ENCODE data around the gene CNN1. TPM values are rescaled to one million over a fixed set of nuclear protein-coding genes. Genes with fewer than 3 reads are reported as not detected.
"Not testable (repeated sequence)": the region's sequence is repeated elsewhere in the genome, so short reads cannot be mapped to it uniquely, and the experiment has no call there.

Gene CNN1
- total RNA-seq, 1 donor from 2014 or later: 276 TPM

DNA sequence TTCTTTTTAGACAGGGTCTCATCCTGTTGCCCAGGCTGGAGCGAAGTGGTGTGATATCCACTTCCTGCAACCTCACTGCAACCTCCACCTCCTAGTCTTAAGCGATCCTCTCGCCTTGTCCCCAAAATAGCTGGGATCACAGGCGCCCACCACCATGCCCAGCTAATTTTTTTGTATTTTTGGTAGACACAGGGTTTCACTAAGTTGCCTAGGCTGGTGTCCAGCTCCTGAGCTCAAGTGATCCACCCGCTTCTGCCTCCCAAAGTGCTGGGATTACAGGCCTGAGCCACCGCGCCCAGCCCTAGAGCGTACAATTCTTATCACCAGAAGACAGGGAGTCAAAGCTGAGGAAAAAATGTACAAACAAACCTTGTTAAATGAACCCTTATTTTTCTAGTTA, 24.9 kb downstream of the CNN1 start:
- Histone ChIP-seq H3K27ac (no peak overlapping the region), H3K4me1 (peaks cover 14% of the 10 kb centered on the region), H3K9me3 (no peaks in the 10 kb centered on the region), H3K36me3 (no peaks in the 10 kb centered on the region), H3K27me3 (no peaks in the 10 kb centered on the region), H3K4me3 (no peak overlapping the region)
- intact Hi-C loops (cut with DNase I): no loop called here
- no peak for TF ChIP-seq POLR2A (IDR thresholded peaks at IDR 0.05)
- TF ChIP-seq, protein P1, sequence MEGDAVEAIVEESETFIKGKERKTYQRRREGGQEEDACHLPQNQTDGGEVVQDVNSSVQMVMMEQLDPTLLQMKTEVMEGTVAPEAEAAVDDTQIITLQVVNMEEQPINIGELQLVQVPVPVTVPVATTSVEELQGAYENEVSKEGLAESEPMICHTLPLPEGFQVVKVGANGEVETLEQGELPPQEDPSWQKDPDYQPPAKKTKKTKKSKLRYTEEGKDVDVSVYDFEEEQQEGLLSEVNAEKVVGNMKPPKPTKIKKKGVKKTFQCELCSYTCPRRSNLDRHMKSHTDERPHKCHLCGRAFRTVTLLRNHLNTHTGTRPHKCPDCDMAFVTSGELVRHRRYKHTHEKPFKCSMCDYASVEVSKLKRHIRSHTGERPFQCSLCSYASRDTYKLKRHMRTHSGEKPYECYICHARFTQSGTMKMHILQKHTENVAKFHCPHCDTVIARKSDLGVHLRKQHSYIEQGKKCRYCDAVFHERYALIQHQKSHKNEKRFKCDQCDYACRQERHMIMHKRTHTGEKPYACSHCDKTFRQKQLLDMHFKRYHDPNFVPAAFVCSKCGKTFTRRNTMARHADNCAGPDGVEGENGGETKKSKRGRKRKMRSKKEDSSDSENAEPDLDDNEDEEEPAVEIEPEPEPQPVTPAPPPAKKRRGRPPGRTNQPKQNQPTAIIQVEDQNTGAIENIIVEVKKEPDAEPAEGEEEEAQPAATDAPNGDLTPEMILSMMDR (IDR thresholded peaks at IDR 0.05): no peak
- TF ChIP-seq POLR2AphosphoS5 (IDR thresholded peaks at IDR 0.05; ENCODE audit: insufficient read depth in 1 of 2, low read depth in 1 of 2): no peak
- DNase-seq (ENCODE audit: extremely low spot score in 2 of 2): no peak

DNA sequence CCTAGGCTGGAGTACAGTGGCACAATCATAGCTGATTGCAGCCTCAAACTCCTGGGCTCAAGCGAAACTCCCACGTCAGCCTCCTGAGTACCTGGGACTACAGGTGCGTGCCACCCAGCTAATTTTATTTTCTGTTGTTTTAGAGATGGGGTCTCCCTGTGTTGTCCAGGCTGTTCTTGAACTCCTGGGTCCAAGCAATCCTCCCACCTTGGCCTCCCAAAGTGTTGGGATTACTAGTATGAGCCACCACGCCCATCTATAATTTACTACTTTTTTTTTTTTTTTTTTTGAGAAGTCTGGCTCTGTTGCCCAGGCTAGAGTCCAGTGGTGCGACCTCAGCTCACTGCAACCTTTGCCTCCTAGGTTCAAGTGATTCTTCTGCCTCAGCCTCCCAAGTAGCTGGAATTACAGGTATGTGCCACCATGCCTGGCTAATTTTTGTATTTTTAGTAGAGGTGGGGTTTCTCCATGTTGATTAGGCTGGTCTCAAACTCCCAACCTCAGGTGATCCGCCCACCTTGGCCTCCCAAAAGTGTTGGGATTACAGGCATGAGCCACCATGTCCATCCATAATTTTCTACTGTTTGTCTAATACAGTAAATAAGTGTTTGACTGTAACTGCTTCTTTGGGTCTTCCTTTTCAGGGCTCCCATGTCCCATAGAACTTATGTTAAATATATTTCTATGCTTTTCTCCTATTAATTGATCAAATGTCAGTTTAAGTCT, 25.6 kb downstream of the CNN1 start:
- H3K4me1 ChIP-seq: peaks cover 13% of the 10 kb centered on the region
- intact Hi-C loops (cut with DNase I); H3K4me3 ChIP-seq; H3K27ac ChIP-seq; H3K9me3 ChIP-seq; H3K27me3 ChIP-seq; H3K36me3 ChIP-seq; DNase-seq (ENCODE audit: extremely low spot score in 2 of 2): not testable (repeated sequence)

DNA sequence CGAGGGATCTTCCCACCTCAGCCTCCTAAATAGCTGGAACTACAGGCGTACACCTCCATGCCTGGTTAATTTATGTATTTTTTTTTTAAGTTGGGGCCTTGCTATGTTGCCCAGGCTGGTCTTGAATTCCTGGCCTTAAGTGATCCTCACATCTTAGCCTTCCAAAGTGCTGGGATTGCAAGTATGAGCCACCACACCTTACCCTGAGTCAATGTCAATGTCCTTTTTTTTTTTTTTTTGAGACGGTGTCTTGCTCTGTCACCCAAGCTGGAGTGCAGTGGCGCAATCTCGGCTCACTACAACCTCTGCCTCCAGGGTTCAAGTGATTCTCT, 27.0 kb downstream of the CNN1 start:
- DNase-seq (ENCODE audit: extremely low spot score in 2 of 2); H3K27ac ChIP-seq; H3K27me3 ChIP-seq; H3K36me3 ChIP-seq; H3K4me3 ChIP-seq; H3K9me3 ChIP-seq; intact Hi-C loops (cut with DNase I); H3K4me1 ChIP-seq: not testable (repeated sequence)

DNA sequence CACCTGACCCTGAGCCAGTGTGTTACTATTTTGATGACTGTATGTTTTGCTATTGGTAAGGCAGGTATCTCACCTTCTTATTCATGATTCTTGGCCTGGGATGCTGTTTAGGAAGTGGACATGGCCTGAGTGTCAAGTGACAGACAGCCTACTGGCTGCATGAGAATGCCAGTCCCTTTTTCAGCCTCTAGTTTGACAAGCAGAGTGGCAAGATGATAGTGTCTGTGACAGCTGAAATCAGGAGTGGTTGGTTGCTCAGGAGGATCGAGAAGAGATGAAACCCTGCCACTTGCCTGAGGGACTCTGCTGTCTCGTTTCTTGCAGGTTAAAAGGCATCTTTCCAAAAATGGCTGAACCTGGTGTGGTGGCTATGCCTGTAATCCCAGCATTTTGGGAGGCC, 27.5 kb downstream of the CNN1 start:
- Histone ChIP-seq H3K9me3 (no peaks in the 10 kb centered on the region), H3K27ac (no peak overlapping the region), H3K4me1 (no peaks in the 10 kb centered on the region), H3K36me3 (no peaks in the 10 kb centered on the region), H3K4me3 (no peak overlapping the region), H3K27me3 (no peaks in the 10 kb centered on the region)
- no peak for TF ChIP-seq POLR2AphosphoS5 (IDR thresholded peaks at IDR 0.05; ENCODE audit: insufficient read depth in 1 of 2, low read depth in 1 of 2)
- TF ChIP-seq, protein P1 (IDR thresholded peaks at IDR 0.05): no peak
- TF ChIP-seq POLR2A (IDR thresholded peaks at IDR 0.05): no peak
- intact Hi-C loops (cut with DNase I): no loop called here
- no peak for DNase-seq (ENCODE audit: extremely low spot score in 2 of 2)

DNA sequence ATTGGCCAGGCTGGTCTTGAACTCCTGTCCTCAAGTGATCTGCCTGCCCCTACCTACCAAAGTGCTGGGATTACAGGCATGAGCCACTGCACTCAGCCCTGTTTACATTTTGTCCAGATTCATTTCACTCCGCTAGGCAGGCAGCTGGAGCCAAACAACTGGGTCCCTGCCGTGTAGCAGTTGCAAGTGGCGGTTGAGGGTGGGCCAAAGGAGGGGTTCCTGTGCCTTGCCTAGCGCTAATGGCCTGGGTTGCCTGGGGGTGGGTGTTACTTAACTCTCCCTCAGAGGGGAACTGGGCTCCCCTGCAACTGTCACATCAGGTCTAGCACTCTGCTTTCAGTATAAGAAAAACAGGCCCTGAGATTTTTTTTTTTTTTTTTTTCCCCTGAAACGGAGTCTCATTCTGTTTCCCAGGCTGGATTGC, 31.4 kb downstream of the CNN1 start:
- intact Hi-C loops (cut with DNase I): no loop called here
- H3K4me1 ChIP-seq: no peaks in the 10 kb centered on the region
- no peaks in the 10 kb centered on the region for H3K36me3 ChIP-seq
- H3K4me3 ChIP-seq: no peak overlapping the region
- no peak for DNase-seq (ENCODE audit: extremely low spot score in 2 of 2)
- H3K27ac ChIP-seq: no peak overlapping the region
- TF ChIP-seq POLR2A (IDR thresholded peaks at IDR 0.05) (no peak), POLR2AphosphoS5 (IDR thresholded peaks at IDR 0.05; ENCODE audit: insufficient read depth in 1 of 2, low read depth in 1 of 2) (no peak)
- TF ChIP-seq, protein P1 (IDR thresholded peaks at IDR 0.05): no peak
- no peaks in the 10 kb centered on the region for H3K9me3 ChIP-seq
- H3K27me3 ChIP-seq: no peaks in the 10 kb centered on the region

DNA sequence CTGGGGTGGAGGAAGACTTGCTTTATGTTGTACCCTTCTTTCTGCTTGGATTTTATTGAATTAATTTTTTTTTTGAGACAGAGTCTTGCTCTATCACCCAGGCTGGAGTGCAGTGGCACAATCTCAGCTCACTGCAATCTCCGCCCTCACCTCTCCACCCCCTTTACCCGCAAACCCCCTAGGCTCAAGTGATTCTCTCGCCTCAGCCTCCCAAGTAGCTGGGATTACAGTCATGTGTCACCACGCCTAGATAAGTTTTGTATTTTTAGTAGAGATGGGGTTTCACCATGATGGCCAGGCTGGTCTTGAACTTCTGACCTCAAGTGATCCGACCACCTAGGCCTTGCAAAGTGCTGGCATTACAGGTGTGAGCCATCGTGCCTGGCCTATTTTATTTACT, 34.7 kb downstream of the CNN1 start:
- H3K27ac ChIP-seq; H3K9me3 ChIP-seq; intact Hi-C loops (cut with DNase I); H3K4me3 ChIP-seq; DNase-seq (ENCODE audit: extremely low spot score in 2 of 2); H3K27me3 ChIP-seq; H3K36me3 ChIP-seq: not testable (repeated sequence)
- peaks cover 14% of the 10 kb centered on the region for H3K4me1 ChIP-seq

DNA sequence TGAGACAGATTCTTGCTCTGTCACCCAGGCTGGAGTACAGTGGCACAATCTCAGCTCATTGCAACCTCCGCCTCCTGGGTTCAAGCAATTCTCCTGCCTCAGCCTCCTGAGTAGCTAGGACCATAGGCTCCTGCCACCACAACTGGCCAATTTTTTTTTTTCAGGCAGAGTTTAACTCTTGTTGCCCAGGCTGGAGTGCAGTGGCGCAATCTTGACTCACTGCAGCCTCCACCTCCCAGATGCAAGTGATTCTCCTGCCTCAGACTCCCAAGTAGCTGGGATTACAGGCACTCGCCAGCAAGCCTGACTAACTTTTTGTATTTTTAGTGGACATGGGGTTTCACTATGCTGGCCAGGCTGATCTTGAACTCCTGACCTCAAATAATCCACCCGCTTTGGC, 35.1 kb downstream of the CNN1 start:
- DNase-seq (ENCODE audit: extremely low spot score in 2 of 2); H3K27ac ChIP-seq; H3K27me3 ChIP-seq; H3K4me3 ChIP-seq; intact Hi-C loops (cut with DNase I); H3K9me3 ChIP-seq; H3K36me3 ChIP-seq: not testable (repeated sequence)
- H3K4me1 ChIP-seq: peaks cover 18% of the 10 kb centered on the region

All from vagina (tissue), 2 donors.